Vagina (tissue), 2 donors: ENCODE measurements around the gene SNIP1.

Experiments used
- POLR2A ChIP-seq, 2 donors: fragments of 450-650 bp; IDR thresholded peaks; one replicate each; pipeline ENCODE4 v1.6.1; 2017; ENCODE audit warnings: antibody characterized with exemption in 2 of 2, mild to moderate bottlenecking in 2 of 2, moderate library complexity in 2 of 2
- POLR2AphosphoS5 ChIP-seq, 2 donors: sonication (generic); formaldehyde crosslinking; IDR thresholded peaks; one replicate each; pipeline ENCODE4 v1.9.0; 2017; ENCODE audit warnings: antibody characterized with exemption in 2 of 2, mild to moderate bottlenecking in 2 of 2, low read depth in 1 of 2; ENCODE audit not compliant: insufficient read depth in 1 of 2
- TF ChIP-seq, protein P1 (sequence below), 3 experiments: fragments of 450-650 bp in 2 of 3; fragments of 200-600 bp in 1 of 3; sonication (generic) in 1 of 3; IDR thresholded peaks; one replicate each; pipeline ENCODE4 v1.5.1; 2017 to 2019; ENCODE audit warnings: antibody characterized with exemption in 3 of 3, mild to moderate bottlenecking in 2 of 3, moderate library complexity in 2 of 3

DNA sequence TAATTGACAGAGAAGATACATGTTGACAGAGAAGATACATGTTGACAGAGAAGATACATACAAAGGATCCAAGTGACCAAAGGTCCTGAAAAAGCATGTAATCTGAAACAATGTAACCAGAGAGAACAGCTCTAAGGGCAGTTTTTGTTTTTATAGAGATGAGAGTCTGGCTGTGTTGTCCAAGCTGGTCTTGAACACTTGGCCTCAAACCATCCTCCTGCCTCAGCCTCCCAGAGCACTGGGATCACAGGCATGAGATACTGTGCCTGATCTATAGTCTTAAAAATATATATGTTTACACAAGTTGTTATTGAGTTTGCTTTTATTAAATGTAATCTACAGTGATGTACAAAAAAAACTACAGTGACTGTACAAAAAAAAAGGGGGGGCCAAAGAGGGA, 52.0 kb downstream of the SNIP1 start:
- TF ChIP-seq, protein P1, sequence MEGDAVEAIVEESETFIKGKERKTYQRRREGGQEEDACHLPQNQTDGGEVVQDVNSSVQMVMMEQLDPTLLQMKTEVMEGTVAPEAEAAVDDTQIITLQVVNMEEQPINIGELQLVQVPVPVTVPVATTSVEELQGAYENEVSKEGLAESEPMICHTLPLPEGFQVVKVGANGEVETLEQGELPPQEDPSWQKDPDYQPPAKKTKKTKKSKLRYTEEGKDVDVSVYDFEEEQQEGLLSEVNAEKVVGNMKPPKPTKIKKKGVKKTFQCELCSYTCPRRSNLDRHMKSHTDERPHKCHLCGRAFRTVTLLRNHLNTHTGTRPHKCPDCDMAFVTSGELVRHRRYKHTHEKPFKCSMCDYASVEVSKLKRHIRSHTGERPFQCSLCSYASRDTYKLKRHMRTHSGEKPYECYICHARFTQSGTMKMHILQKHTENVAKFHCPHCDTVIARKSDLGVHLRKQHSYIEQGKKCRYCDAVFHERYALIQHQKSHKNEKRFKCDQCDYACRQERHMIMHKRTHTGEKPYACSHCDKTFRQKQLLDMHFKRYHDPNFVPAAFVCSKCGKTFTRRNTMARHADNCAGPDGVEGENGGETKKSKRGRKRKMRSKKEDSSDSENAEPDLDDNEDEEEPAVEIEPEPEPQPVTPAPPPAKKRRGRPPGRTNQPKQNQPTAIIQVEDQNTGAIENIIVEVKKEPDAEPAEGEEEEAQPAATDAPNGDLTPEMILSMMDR (IDR thresholded peaks at IDR 0.05), result no peak
- TF ChIP-seq POLR2A (IDR thresholded peaks at IDR 0.05) (no peak), POLR2AphosphoS5 (IDR thresholded peaks at IDR 0.05; ENCODE audit: insufficient read depth in 1 of 2, low read depth in 1 of 2) (no peak)
